ENCODE data around the gene HOXB3. TPM values are rescaled to one million over a fixed set of nuclear protein-coding genes. Genes with fewer than 3 reads are reported as not detected.

HOXB3 gene
- total RNA-seq, 2 experiments from 2014 or later = 2.0 TPM

DNA sequence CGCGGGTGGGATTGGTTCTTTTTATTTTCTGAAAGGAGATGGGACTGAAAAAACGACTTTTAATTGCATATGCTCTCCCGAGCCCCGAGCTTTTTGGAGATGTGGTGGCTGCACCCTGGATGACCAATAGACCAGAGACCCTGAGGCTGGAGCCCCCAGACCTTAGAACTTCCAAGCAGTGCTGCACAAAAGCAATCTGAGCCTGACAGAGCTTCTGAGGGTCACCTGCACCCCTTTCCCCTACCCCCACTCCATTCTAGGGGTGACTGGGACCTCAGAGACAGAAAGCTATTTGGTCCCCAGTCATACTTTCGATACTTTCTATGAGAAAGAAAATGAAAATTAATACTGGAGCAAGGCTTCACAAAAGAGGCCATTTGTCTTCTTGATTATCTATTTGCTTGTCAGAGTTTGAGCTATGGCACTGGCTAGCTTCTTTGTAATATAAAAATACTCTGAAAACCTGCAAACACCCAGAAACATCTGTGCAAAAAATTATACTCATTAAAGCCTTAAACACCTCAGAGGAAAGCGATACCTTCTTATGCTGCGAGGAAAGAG lies 15.5 kb downstream of the HOXB3 start:
- DNase-seq = no peak
- intact Hi-C loops (cut with micrococcal nuclease) = no loop called here
- peaks cover 25% of the 10 kb centered on the region for H3K4me1 Mint-ChIP-seq (ENCODE audit: low read depth)
- no peaks in the 10 kb centered on the region for H3K9me3 Mint-ChIP-seq
- CTCF ChIA-PET = interaction anchor here (0.6 kb wide), 1 partner anchor 243 kb away, joined by 3 read pairs; no protein-coding TSS in a partner anchor
- peaks cover 21% of the 10 kb centered on the region for H3K27me3 Mint-ChIP-seq (ENCODE audit: low read depth)
- H3K27ac Mint-ChIP-seq = no peak overlapping the region
- H3K36me3 Mint-ChIP-seq (ENCODE audit: low read depth) = no peaks in the 10 kb centered on the region
- H3K4me3 Mint-ChIP-seq = no peak overlapping the region

GRCh38 chr17:48571826-48572417 lies 18.1 kb downstream of the HOXB3 start:
- peaks cover 13% of the 10 kb centered on the region for H3K4me1 Mint-ChIP-seq (ENCODE audit: low read depth)
- CTCF ChIA-PET = no interaction called here
- peaks cover 11% of the 10 kb centered on the region for H3K27me3 Mint-ChIP-seq (ENCODE audit: low read depth)
- no peak for DNase-seq
- H3K27ac Mint-ChIP-seq = no peak overlapping the region
- no peaks in the 10 kb centered on the region for H3K36me3 Mint-ChIP-seq (ENCODE audit: low read depth)
- H3K4me3 Mint-ChIP-seq = no peak overlapping the region
- H3K9me3 Mint-ChIP-seq = no peaks in the 10 kb centered on the region
- intact Hi-C loops (cut with micrococcal nuclease) = no loop called here

GRCh38 chr17:48571024-48571818 lies 18.8 kb downstream of the HOXB3 start:
- CTCF ChIA-PET = interaction anchor here (1.2 kb wide), 1 partner anchor 546 kb away, joined by 3 read pairs; no protein-coding TSS in a partner anchor
- Mint-ChIP-seq H3K27ac (no peak overlapping the region), H3K27me3 (ENCODE audit: low read depth) (peaks cover 8% of the 10 kb centered on the region), H3K4me3 (no peak overlapping the region), H3K4me1 (ENCODE audit: low read depth) (peaks cover 9% of the 10 kb centered on the region), H3K9me3 (no peaks in the 10 kb centered on the region), H3K36me3 (ENCODE audit: low read depth) (no peaks in the 10 kb centered on the region)
- intact Hi-C loops (cut with micrococcal nuclease) = no loop called here
- DNase-seq = no peak

- CTCF ChIA-PET = interaction anchor here (1.2 kb wide), 1 partner anchor 545 kb away, joined by 3 read pairs; no protein-coding TSS in a partner anchor
- peaks cover 8% of the 10 kb centered on the region for H3K27me3 Mint-ChIP-seq (ENCODE audit: low read depth)
Measured at GRCh38 chr17:48570325-48571023, 19.6 kb downstream of the HOXB3 start.

GRCh38 chr17:48569674-48570324 lies 20.2 kb downstream of the HOXB3 start:
- Mint-ChIP-seq H3K9me3 (no peaks in the 10 kb centered on the region), H3K27me3 (ENCODE audit: low read depth) (peaks cover 9% of the 10 kb centered on the region), H3K27ac (no peak overlapping the region), H3K4me1 (ENCODE audit: low read depth) (peaks cover 5% of the 10 kb centered on the region), H3K4me3 (no peak overlapping the region), H3K36me3 (ENCODE audit: low read depth) (no peaks in the 10 kb centered on the region)
- CTCF ChIA-PET = interaction anchor here (1.2 kb wide), 1 partner anchor 544 kb away, joined by 3 read pairs; no protein-coding TSS in a partner anchor
- DNase-seq = no peak
- intact Hi-C loops (cut with micrococcal nuclease) = no loop called here

More at GRCh38 chr17:48570325-48571023, 19.6 kb downstream of the HOXB3 start:
- Mint-ChIP-seq H3K4me3 (no peak overlapping the region), H3K4me1 (ENCODE audit: low read depth) (peaks cover 5% of the 10 kb centered on the region), H3K36me3 (ENCODE audit: low read depth) (no peaks in the 10 kb centered on the region), H3K9me3 (no peaks in the 10 kb centered on the region), H3K27ac (no peak overlapping the region)
- intact Hi-C loops (cut with micrococcal nuclease) = no loop called here
- no peak for DNase-seq

- DNase-seq = no peak
- no peak overlapping the region for H3K27ac Mint-ChIP-seq
- peaks cover 5% of the 10 kb centered on the region for H3K4me1 Mint-ChIP-seq (ENCODE audit: low read depth)
- H3K9me3 Mint-ChIP-seq = no peaks in the 10 kb centered on the region
- intact Hi-C loops (cut with micrococcal nuclease) = no loop called here
- H3K36me3 Mint-ChIP-seq (ENCODE audit: low read depth) = no peaks in the 10 kb centered on the region
- no peak overlapping the region for H3K4me3 Mint-ChIP-seq
- peaks cover 14% of the 10 kb centered on the region for H3K27me3 Mint-ChIP-seq (ENCODE audit: low read depth)
- CTCF ChIA-PET = no interaction called here
Measured at GRCh38 chr17:48569240-48569582, 20.8 kb downstream of the HOXB3 start.

DNA sequence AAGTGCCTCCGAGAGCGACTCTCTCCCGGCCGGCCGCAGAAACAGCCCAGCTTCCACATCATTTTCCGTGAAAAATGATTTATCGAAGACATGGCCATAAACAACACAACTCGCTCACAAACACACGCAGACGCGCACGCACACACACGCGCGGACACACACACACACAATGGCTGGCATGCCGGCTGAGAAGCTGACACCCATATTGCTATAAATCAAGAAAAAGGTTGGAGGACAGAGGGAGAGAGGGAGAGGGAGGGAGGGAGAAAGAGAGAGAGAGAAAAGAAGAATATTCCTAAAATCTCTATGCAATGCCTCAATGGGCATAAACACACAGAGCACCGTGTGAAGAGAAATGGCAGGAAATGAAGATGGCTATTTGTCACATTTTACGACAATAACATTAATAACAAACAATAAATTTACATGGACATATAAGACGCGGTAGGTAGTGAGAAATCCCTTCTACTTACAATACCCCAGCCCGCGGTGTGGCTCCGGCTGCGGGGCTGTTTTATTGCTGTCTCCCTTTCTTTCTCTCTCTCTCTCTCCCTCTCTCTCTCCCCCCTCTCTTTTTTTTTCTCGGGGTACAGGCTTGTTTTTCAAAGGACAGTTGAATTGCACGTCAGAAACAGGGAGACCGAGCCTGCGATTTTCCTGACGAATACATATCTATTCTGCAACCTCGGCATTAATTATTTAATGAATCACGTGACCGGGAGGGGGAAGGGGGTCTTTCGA lies 21.4 kb downstream of the HOXB3 start:
- intact Hi-C loops (cut with micrococcal nuclease) = no loop called here
- H3K4me1 Mint-ChIP-seq (ENCODE audit: low read depth) = peaks cover 5% of the 10 kb centered on the region
- H3K9me3 Mint-ChIP-seq = no peaks in the 10 kb centered on the region
- H3K36me3 Mint-ChIP-seq (ENCODE audit: low read depth) = no peaks in the 10 kb centered on the region
- peak overlapping the region; percentile 37 for H3K4me3 Mint-ChIP-seq
- no peak for DNase-seq
- peaks cover 16% of the 10 kb centered on the region for H3K27me3 Mint-ChIP-seq (ENCODE audit: low read depth)
- CTCF ChIA-PET = interaction anchor here (0.6 kb wide), 1 partner anchor 762 kb away, joined by 3 read pairs; no protein-coding TSS in a partner anchor
- no peak overlapping the region for H3K27ac Mint-ChIP-seq

DNA sequence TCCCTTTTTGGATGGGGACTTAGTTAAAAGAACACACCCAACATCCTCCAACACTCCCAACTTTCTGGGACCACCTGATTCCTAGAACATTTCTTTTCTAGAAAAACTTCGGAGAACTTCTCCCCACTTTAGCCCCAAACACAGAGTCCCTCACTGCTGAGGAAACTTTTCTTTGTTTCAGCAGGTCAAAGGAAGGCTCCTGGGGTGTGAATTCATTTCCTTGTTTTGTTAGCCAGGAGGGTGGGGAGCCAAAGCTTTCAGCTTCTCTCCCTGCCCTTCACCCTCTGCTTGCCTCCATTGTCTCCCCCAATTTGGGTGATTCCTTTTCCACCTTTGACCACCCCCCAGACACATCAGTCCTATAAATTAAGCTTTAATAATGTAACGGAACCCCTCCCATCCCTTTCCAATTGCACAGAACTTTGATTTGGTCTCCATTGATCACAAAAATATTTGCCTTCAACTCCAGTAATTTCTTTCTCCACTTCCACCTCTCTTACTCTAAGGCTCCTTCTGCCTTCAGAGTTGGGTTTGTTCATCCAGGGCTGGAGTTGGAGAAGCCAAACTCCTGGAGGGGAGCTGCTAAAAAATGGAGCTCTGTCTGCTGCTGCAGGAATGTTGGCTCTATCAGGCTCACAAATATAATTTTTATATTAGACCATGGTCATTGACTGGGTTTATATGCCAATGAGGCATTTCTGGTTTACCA lies 22.2 kb downstream of the HOXB3 start:
- Mint-ChIP-seq H3K9me3 (no peaks in the 10 kb centered on the region), H3K4me3 (no peak overlapping the region), H3K27me3 (ENCODE audit: low read depth) (peaks cover 16% of the 10 kb centered on the region), H3K27ac (no peak overlapping the region), H3K36me3 (ENCODE audit: low read depth) (no peaks in the 10 kb centered on the region), H3K4me1 (ENCODE audit: low read depth) (peaks cover 5% of the 10 kb centered on the region)
- intact Hi-C loops (cut with micrococcal nuclease) = no loop called here
- CTCF ChIA-PET = interaction anchor here (0.6 kb wide), 1 partner anchor 762 kb away, joined by 3 read pairs; no protein-coding TSS in a partner anchor
- no peak for DNase-seq

GRCh38 chr17:48567209-48567608 lies 22.8 kb downstream of the HOXB3 start:
- H3K4me1 Mint-ChIP-seq (ENCODE audit: low read depth) = peaks cover 5% of the 10 kb centered on the region
- intact Hi-C loops (cut with micrococcal nuclease) = no loop called here
- no peak overlapping the region for H3K27ac Mint-ChIP-seq
- H3K36me3 Mint-ChIP-seq (ENCODE audit: low read depth) = no peaks in the 10 kb centered on the region
- H3K9me3 Mint-ChIP-seq = no peaks in the 10 kb centered on the region
- H3K4me3 Mint-ChIP-seq = no peak overlapping the region
- CTCF ChIA-PET = no interaction called here
- H3K27me3 Mint-ChIP-seq (ENCODE audit: low read depth) = peaks cover 20% of the 10 kb centered on the region
- no peak for DNase-seq

DNA sequence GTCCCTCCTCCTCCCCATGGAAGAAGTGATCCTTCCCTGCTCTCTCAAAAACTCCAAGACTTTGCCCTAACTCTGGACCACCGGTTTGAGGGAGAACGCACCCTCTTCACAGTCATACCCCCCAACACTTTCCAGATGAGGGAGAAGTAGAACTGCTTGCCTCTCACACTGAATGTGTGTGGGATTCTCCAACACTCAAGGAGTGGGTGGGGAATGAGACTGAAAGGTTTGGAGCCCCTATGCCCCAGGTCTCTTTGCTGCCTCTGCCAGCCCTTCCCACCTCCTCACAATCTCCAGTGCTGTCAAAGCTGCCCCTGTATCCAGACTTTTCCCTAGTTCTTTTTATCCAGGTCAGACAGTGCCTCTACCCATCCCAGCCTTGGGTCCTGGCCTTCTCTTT lies 23.3 kb downstream of the HOXB3 start:
- H3K27ac Mint-ChIP-seq = no peak overlapping the region
- H3K27me3 Mint-ChIP-seq (ENCODE audit: low read depth) = peaks cover 20% of the 10 kb centered on the region
- intact Hi-C loops (cut with micrococcal nuclease) = no loop called here
- no peaks in the 10 kb centered on the region for H3K36me3 Mint-ChIP-seq (ENCODE audit: low read depth)
- no peak for DNase-seq
- CTCF ChIA-PET = no interaction called here
- H3K4me3 Mint-ChIP-seq = no peak overlapping the region
- H3K9me3 Mint-ChIP-seq = no peaks in the 10 kb centered on the region
- peaks cover 5% of the 10 kb centered on the region for H3K4me1 Mint-ChIP-seq (ENCODE audit: low read depth)
